ENCODE results near the gene NTN5. TPM values are rescaled to one million over a fixed set of nuclear protein-coding genes. Genes with fewer than 3 reads are reported as not detected.

NTN5 gene
- total and polyA plus RNA-seq, 9 of the 15 experiments (the other 6 are each of a cell fraction or from before 2014, with no cell fraction given): not detected

- TF ChIP-seq ZNF511 (CRISPR knock-in tag; IDR thresholded peaks at IDR 0.05) (no peak), CREB3 (tag; conservative IDR thresholded peaks at IDR 0.05; ENCODE audit: low read depth) (0 out of 2 replicates have a peak, but pooled peaks have one; percentile 41), EGR1 (conservative IDR thresholded peaks at IDR 0.05) (peak; percentile 95), JUND (IDR thresholded peaks at IDR 0.05; ENCODE audit: borderline replicate concordance, low read depth, low read length) (peak; percentile 44; the same call in 1 of the 2 replicates), JUND (tag; IDR thresholded peaks at IDR 0.05; ENCODE audit: borderline replicate concordance, low read depth, low read length) (no peak), SAFB (IDR thresholded peaks at IDR 0.05; ENCODE audit: borderline replicate concordance, low read depth, low read length) (no peak), SIX5 (IDR thresholded peaks at IDR 0.05; ENCODE audit: borderline replicate concordance in 1 of 2, insufficient read depth in 1 of 2, low read depth in 1 of 2, low read length in 2 of 2) (peak; percentile 97 to 99), SFPQ (IDR thresholded peaks at IDR 0.05; ENCODE audit: low read depth, low read length) (no peak), FOSL1 (tag; conservative IDR thresholded peaks at IDR 0.05) (0 out of 2 replicates have a peak, but pooled peaks have one; percentile 14), ATF1 (CRISPR knock-in tag; IDR thresholded peaks at IDR 0.05) (no peak), ATF1 (tag; IDR thresholded peaks at IDR 0.05) (peak; percentile 41; the same call in 1 of the 2 replicates), ZNF175 (CRISPR knock-in tag; IDR thresholded peaks at IDR 0.05; ENCODE audit: low read depth) (0 out of 2 replicates have a peak, but pooled peaks have one; percentile 67), ZMIZ1 (IDR thresholded peaks at IDR 0.05; ENCODE audit: low read depth in 2 of 2, low read length in 2 of 2) (peak; percentile 26 to 64; a peak in 1 of 4 replicates), VEZF1 (CRISPR knock-in tag; IDR thresholded peaks at IDR 0.05) (peak; percentile 75), ZNF76 (CRISPR knock-in tag; IDR thresholded peaks at IDR 0.05; ENCODE audit: borderline replicate concordance) (no peak), SRSF7 (optimal IDR thresholded peaks at IDR 0.05; ENCODE audit: low read depth, low read length) (no peak), SIN3A (IDR thresholded peaks at IDR 0.05; ENCODE audit: borderline replicate concordance in 2 of 2, control insufficient read depth in 1 of 2, low read depth in 2 of 2, low read length in 2 of 2) (no peak)
Observed at GRCh38 chr19:48644839-48645619, 27.8 kb downstream of the NTN5 start (continued).
